ENCODE data around the gene HNRNPH1.
"Not testable (repeated sequence)": the region's sequence is repeated elsewhere in the genome, so short reads cannot be mapped to it uniquely, and the experiment has no call there.

DNA sequence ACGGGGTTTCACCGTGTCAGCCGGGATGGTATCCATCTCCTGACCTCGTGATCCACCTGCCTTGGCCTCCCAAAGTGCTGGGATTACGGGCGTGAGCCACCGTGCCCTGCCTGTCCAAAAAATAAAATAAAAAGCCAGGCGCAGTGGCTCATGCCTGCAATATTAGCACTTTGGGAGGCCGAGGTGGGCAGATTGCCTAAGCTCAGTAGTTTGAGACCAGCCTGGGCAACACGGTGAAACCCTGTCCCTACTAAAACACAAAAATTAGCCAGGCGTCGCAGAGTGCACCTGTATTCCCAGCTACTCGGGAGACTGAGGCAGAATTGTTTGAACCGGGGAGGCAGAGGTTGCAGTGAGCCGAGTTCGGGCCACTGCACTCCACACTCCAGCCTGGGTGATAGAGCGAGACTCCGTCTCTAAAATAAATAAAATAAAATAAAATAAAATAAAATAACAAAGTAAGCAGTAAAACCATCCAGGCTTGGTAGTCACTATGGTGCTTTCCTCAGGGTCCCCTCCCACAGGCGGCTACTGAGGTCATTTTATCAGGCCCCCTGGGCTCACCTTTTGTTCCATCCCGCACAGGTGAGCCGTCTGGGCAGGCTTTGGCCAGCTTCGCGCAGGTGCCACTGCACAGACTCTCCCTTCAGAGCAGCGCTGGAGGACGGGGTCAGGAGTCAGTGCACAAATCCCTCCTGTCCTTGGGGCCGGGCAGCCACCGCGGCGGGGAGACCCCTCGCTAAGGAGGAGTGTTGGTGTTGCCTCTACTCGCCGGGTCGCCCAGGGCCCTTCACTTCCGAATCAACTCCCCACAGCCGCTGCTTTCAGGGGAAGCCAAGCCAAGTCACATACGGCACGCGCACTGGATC is 10.3 kb upstream of the HNRNPH1 start:
- not testable (repeated sequence) for TF ChIP-seq YY1 (IDR thresholded peaks at IDR 0.05); TAF1 (conservative IDR thresholded peaks at IDR 0.05)
- TF ChIP-seq, protein P1, sequence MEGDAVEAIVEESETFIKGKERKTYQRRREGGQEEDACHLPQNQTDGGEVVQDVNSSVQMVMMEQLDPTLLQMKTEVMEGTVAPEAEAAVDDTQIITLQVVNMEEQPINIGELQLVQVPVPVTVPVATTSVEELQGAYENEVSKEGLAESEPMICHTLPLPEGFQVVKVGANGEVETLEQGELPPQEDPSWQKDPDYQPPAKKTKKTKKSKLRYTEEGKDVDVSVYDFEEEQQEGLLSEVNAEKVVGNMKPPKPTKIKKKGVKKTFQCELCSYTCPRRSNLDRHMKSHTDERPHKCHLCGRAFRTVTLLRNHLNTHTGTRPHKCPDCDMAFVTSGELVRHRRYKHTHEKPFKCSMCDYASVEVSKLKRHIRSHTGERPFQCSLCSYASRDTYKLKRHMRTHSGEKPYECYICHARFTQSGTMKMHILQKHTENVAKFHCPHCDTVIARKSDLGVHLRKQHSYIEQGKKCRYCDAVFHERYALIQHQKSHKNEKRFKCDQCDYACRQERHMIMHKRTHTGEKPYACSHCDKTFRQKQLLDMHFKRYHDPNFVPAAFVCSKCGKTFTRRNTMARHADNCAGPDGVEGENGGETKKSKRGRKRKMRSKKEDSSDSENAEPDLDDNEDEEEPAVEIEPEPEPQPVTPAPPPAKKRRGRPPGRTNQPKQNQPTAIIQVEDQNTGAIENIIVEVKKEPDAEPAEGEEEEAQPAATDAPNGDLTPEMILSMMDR (IDR thresholded peaks at IDR 0.05; ENCODE audit: low read depth, low read length, missing input control): not testable (repeated sequence)
- TF ChIP-seq, protein P2, sequence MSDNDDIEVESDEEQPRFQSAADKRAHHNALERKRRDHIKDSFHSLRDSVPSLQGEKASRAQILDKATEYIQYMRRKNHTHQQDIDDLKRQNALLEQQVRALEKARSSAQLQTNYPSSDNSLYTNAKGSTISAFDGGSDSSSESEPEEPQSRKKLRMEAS (IDR thresholded peaks at IDR 0.05): not testable (repeated sequence)

All from liver (tissue), 3 donors.